ENCODE measurements around the gene CRYM.
"Not testable (repeated sequence)": the region's sequence is repeated elsewhere in the genome, so short reads cannot be mapped to it uniquely, and the experiment has no call there.

CRYM gene
- total RNA-seq: 0 reads per million in 2 donors

DNA sequence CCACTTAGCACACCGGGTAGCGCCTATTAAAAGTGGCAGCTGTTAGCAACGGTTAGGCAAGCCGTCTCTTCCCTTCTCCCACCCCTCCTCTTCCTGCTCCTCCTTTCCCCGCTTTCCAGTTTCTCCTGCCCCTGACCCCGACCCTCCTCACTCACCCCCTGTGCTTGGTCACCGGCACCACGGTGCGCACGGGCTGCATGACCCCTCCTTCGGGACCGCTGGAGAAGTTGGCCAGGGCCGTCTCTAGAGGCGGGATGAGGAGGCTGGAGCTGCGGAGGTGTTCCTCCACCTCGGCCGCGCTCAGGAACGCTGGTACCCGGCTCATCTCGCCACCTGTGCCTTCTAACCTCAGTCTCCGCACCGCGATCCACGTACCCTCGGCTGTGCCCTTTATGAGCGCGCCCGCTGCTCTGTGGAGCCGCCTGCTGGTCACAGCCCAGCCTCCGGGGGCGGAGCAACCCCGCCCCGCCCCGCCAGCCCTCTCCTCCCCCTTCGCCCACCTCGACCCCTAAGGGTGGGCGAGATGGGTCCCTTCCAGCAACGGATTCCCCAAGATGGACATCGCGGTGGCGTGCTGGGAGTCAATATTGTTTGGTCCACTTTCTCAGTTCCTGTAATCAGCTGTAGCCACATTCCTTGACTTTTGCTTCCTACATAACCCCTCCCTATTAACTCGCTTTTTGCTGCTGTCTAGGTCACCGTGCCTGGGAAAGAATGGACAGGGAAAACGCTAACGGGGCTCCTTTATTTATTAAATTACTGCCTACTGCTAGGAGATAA lies at the start of gene CRYM:
Gene CRYM, minus strand, starts transcription at position 364 of the 780 bp plus-strand sequence. Its CDS starts 39 bp downstream, at position 325.
- peak in 3 of 5 experiments; percentile 14 to 54 (median 27) for DNase-seq

- no peak for DNase-seq
These were observed 49.0 kb upstream of the CRYM start for GRCh38 chr16:21327046-21327445.

- DNase-seq: no peak
These were observed 48.4 kb upstream of the CRYM start for GRCh38 chr16:21326459-21326858.

DNA sequence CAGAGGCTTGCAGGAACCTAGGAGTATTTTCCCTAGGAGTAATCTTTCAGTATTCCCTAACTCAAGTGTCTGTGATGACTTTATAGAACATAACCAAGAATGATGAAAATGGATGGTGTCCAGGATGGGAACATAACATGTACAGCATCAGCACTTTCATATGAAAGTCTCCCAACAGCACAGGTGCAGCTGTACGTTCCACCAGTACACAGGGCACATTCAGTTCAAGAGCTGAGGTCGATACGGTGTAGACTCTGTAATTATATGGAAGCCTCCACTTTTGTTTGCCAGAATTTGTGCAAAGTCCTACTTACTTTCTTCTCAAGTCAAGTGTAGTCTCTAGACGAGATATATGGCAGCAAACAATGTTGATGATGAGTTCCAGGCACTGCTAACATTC lies 46.2 kb upstream of the CRYM start:
- no peak for DNase-seq

DNA sequence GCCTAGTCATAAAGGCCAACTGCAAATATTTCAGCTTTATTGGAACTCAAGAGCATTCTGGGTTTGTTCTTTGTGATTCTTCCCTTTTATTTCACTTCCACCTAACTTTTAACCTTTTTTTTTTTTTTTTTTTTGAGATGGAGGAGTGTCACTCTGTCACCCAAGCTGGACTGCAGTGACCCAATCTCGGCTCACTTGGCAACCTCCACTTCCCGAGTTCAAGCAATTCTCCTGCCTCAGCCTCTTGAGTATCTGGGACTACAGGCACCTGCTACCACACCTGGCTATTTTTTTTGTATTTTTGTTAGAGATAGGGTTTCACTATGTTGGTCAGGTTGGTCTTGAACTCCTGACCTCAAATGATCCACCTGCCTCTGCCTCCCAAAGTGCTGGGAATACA lies 44.2 kb upstream of the CRYM start:
- DNase-seq: not testable (repeated sequence)

DNA sequence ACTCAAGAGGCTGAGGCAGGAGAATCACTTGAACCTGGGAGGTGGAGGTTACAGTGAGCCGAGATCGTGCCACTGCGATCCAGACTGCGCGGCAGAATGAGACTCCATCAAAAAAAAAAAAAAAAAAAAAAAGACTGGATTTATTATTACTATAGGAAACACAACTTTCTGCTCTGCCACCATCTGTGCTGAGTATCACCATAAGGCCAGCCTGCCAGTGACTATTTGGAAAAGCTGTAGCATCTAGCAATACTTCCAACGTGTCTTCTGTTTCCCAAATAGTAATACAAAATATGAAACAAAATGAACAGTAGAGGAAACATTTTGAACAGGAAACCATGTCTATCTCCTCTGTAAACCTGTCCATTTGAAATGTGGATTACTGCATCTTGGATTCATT lies 43.6 kb upstream of the CRYM start:
- DNase-seq: no peak

- DNase-seq: no peak
These were observed 36.2 kb upstream of the CRYM start for GRCh38 chr16:21314339-21314738.

DNA sequence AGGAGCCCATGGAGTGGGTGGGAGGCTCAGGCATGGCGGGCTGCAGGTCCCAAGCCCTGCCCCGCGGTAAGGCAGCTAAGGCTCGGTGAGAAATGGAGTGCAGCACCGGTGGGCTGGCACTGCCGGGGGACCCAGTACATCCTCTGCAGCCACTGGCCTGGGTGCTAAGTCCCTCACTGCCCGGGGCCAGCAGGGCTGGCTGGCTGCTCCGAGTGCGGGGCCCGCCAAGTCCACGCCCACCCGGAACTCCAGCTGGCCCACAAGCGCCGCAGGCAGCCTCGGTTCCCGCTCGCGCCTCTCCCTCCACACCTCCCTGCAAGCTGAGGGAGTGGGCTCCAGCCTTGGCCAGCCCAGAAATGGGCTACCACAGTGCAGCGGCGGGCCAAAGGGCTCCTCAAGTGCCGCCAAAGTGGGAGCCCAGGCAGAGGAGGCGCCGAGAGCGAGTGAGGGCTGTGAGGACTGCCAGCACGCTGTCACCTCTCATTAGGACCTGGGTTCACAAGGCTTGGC lies 34.8 kb upstream of the CRYM start:
- DNase-seq: not testable (repeated sequence)

DNA sequence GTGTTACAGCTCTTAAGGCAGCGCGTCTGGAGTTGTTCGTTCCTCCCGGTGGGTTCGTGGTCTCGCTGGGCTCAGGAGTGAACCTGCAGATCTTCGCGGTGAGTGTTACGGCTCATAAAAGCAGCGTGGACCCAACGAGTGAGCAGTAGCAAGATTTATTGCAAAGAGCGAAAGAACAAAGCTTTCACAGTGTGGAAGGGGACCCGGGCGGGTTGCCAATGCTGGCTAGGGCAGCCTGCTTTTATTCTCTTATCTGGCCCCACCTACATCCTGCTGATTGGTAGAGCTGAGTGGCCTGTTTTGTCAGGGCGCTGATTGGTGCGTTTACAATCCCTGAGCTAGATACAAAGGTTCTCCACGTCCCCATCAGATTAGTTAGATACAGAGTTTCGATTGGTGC lies 34.0 kb upstream of the CRYM start:
- DNase-seq: not testable (repeated sequence)

- not testable (repeated sequence) for DNase-seq
These were observed 28.6 kb upstream of the CRYM start for GRCh38 chr16:21306712-21307111.

GRCh38 chr16:21302898-21303528 lies 24.9 kb upstream of the CRYM start:
- DNase-seq: no peak

- DNase-seq: no peak
These were observed 24.4 kb upstream of the CRYM start for GRCh38 chr16:21302454-21302853.

- no peak for DNase-seq
These were observed 23.8 kb upstream of the CRYM start for GRCh38 chr16:21301895-21302291.

DNA sequence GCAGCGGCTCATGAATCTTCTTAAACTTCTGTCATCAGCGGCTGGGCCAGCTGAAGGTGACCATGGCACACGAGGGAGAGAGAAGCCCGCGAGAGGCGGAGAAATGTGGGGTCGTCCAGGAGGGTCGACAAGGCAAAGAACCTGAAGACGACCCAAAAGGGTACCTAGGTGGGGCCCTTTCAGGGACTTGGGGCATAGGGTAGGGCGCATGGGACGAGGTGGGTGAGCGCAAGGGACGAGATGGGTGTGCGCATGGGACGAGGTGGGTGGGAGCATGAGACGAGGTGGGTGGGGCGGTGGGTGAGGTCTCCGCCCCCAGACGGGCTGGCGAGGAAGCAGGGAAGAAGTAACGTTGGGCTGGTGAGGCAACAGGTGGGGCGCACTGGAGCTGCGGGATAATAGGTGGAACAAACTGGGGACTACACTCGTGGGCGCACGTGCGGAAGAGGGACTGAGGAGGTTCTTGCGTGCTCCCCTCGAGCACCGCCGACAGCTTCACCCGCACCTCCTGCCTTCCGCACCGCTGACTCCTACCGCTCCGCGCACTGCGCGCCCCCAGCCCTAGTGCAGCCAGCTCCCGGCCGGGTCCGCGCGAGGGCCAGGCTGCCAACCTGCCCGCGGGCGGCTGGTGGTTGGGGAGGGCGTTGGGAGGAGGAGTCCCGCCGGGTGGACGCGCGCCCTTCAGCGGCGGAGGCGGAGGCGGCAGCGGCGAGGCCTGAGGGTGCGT lies 23.2 kb upstream of the CRYM start:
- DNase-seq: peak in 1 of 5 experiments; percentile 56

GRCh38 chr16:21300309-21301167 lies 22.4 kb upstream of the CRYM start:
- DNase-seq: peak in 3 of 5 experiments; percentile 6 to 64 (median 23)

DNA sequence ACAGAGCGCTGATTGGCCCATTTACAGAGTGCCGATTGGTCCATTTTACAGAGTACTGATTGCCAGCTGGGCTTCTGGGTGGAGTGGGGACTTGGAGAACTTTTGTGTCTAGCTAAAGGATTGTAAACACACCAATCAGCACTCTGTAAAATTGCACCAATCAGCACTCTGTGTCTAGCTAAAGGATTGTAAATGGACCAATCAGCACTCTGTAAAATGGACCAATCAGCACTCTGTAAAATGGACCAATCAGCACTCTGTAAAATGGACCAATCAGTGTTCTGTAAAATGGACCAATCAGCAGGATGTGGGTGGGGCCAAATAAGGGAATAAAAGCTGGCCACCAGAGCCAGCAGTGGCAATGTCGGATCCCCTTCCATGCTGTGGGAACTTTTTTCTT lies 11.7 kb upstream of the CRYM start:
- not testable (repeated sequence) for DNase-seq

DNA sequence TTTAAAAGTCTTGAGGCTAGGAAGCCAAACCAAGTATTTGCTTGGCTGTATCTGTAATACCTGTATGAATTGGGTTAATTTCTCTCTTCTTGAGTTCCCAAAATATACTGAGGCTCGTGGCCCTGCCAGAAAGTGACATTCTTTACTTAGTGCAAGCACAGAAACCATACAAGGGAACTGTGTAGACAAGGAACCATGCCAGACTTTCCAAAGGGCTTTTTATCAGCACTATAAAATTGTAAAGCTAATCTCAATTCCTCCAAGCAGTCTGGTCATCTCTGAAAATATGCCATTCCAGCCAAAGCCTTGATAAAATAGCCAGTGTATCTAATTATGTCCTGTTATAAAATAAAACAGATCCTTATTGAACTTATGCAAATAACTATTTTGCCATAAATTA lies 7.2 kb upstream of the CRYM start:
- DNase-seq: no peak

DNA sequence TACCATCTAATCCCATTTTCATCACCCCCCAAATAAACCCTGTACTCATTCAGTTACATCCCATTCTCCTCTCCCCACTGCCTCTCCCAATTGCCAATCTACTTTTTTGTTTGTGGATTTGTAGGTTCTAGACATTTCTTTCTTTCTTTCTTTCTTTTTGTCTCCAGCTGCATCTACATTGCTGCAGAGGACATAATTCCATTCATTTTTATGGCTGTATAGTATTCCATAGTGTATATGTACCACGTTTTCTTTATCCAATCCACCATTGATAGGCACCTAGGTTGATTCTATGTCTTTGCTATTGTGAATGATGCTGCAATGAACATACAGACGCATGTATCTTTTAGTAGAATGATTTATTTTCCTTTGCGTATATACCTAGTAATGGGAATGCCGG lies 6.3 kb upstream of the CRYM start:
- no peak for DNase-seq

DNA sequence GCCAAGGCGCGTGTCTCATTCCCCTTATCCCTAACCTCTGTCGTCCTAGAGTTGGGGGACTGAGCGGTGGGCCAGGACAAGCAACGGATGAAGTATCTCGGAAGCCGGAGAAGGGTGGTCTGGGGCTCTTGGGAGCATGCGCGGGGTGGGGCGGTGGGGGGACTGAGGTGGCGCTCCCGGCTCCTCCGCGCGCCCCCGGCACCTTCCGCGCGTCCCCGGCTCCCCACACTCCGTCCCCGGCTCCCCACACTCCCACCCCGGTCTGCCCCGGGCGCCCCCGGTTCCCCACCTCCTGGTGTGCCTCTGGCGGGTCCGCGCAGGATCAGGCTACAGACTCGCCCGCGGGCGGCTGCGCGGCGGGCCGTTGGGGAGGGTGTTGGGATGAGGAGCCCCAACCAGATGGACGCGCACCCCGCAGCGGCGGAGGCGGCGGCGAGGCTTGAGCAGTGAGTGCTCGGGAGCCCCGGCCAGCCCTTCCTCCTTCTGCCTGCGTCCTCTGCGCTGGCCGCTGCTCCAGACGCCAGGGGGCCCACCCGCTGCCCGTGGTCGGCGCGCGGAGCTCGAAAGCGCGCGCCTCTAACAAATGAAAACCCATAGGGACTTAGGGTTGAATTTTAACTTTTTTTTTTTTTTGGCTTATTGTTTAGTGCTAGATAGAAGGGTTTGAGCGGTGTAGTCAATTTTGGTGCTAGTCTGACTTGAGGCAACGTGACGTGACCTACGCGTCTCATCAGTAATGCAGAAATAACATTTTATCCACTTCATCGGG lies 5.6 kb upstream of the CRYM start:
- peak in 1 of 5 experiments; percentile 7 for DNase-seq

DNA sequence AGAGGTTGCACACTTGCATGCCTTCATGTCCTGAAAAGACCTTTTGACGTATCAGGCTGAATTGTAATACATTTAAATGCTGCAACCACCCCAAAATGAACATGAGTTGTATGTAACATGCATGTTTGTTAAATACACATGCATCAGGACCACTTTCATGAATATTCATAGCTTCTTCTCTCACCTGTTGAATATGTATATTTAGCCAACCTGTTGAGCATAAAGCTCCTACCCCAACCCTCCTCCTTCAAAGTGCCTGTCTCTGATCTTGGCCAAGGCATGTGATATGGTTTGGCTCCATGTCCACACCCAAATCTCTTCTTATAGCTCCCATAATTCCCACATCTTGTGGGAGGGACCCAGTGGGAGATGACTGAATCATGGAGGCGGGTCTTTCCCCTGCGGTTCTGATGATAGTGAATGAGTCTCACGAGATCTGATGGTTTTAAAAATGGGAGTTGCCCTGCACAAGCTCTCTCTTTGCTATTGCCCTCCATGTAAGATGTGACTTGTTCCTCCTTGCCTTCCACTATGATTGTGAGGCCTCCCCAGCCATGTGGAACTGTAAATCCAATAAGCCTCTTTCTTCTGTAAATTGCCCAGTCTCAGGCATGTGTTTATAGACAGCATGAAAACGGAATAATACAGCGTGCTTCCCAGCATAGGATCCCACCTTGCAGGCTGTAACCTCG lies 3.8 kb upstream of the CRYM start:
- no peak for DNase-seq

DNA sequence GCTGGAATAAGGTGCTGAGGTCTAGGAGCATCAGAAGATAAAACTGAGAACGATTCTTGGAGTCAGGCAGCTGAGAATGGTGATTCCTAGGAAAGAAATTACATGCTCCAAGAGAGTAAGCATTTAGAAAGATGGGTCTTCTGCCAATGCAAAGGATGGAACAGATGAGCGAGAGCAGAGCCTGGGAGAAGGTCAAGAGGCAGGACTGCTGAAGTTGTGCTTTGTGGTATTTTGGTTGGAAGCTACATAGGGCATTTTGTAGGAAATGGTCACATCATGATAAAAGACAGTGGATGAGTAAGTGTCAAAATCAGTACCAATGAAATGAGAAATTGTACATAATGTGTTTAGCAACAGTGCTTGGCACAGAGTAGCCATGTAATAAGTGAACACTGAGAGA lies 1.4 kb upstream of the CRYM start:
- DNase-seq: no peak

Measured in T-helper 2 cell (primary cell).